ENCODE data around the gene RPS23.

RPS23 gene

GRCh38 chr5:82277987-82278710 is at the start of gene RPS23:
Gene RPS23, minus strand, starts transcription at chr5:82278354. Its CDS starts 31 bp downstream, at chr5:82278323.
- DNase-seq, result peak; percentile 76

DNA sequence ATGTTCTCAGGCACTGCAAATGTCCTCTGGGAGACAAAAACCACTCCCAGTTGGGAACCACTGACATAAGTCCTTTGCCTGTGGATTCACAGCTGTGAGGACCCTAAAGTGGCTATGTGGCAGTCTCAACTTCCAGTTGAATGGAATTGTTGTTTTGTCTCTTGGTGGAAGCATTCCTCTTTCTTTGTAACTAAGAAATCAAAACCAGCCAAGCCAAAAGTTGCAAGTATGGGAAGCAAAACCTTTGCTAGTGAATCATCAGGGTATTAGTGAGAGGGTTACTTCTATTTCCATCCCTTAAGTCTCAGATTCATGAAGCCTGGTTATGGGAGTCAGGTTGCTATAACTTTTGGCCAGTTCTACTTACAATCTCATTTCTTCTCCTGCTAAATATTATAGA is 49.8 kb upstream of the RPS23 start:
- DNase-seq, result no peak

- no peak for DNase-seq
Observed at GRCh38 chr5:82325996-82326395, 47.8 kb upstream of the RPS23 start.

DNA sequence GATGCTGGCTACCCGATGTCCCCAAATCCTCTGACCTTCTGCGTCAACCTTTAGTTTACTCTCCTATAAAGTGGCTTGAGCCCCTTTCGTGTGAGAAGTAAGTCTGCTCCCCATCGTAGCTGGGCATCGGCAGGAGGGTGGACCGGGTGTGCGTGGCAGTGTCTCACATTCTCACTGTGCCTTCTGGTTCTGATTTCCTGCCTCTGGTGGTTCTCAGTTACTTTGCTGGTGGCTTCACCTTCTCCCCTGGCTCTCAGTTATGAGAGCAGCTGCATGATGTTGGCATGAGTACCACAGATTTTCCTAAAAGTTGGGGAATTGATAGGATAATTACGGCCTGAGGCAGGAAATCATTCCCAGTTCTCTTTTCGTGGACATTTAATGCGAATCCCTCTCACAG is 47.0 kb upstream of the RPS23 start:
- DNase-seq, result no peak

- DNase-seq, result no peak
Observed at GRCh38 chr5:82320966-82321365, 42.8 kb upstream of the RPS23 start.

DNA sequence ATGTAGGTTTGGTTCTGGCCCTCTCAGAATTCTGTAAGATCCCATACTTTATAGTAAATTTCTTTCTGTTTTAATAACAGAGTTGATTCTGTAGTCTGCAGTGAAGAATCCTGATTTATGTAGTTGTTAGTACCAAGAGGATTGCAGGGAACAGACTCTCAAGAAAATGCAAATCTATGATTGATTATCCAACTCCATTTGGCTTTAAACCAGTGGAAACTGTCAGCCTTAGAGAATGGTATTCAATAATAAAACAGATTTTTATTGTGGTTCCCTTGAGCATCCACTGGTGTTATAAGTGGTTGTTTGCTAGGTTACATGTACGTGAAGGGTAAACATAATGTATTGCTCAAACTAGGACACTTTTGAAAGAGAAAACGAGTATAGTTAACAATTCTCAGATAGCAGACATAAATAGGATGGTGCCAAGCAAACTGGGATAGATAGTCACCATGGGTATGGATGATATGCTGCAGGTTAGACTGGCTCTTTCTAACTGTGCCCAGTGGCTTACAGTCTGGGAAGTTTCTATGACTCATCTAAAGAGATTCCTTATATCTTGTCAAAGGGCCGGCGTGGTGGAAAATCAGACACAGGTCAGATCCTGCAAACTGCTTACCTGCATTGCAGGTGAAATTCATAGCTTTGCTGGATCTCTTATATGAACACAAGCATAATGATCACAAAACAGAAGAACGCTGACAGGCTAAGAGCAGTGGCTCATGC is 41.7 kb upstream of the RPS23 start:
- DNase-seq, result no peak

- DNase-seq, result no peak
Observed at GRCh38 chr5:82319192-82319591, 41.0 kb upstream of the RPS23 start.

GRCh38 chr5:82314964-82315758 is 37.0 kb upstream of the RPS23 start:
- no peak for DNase-seq

DNA sequence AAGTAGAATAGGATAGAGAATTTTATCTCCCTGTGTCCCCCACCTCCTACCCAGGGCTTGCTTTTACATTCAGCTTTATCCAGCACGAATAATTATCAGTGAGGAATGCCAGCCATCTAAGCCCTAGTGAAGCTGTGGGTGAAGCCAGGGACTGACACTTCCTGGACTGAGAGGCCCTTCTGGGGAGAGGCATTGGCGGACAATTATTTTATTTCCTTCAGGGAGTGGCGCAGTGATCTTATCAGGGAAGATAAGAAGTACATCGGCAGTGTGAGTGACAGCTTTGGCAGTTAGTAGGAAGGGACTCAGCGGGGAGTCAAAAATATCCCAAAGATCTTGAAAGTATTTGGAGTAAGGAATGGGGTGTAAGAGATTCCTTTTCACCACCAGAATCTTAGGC is 34.9 kb upstream of the RPS23 start:
- no peak for DNase-seq

DNA sequence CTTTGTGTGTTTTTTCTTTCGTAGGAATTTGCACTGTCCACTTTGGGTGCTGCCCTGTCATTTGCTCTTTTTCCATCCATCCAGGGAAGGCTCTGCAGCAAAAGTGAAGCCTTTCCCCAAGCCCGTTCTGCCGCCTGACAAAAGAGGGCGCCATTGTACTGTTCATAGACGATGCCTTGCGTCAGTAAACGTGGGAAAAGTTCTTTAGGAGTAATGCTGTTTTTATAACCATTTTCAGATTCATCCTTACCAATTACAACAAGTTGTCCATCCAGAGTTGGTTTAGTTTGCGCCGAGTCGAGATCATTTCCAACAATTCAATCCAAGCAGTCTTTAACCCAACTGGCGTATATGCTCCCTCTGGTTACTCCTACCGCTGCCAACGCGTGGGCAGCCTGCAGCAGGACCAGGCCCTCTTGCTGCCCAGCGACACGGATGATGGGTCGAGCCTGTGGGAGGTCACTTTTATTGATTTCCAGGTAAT is 34.3 kb upstream of the RPS23 start:
- DNase-seq, result peak; percentile 0

- no peak for DNase-seq
Observed at GRCh38 chr5:82309091-82309531, 31.0 kb upstream of the RPS23 start.

GRCh38 chr5:82308416-82308815 is 30.3 kb upstream of the RPS23 start:
- no peak for DNase-seq

DNA sequence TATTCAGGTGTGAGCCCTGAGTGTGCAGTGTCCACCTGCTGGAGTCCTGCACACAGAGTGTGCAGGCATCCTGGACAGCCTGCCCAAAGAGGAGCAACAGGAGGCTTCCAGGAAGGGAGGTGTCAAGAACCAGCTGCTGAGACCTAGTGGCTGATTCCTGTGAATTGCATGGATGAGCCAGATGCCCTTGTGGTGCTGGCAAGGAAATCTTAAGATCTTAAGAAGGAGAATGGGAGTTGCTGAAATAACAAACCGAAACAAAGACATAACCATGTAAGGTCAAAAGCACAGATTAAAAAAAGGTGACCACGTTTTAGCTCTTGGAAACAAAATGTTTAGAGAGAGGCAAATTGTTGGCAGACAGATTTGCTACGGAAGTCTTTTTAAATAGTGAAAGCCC is 29.3 kb upstream of the RPS23 start:
- DNase-seq, result no peak

GRCh38 chr5:82306151-82306550 is 28.0 kb upstream of the RPS23 start:
- DNase-seq, result no peak

- no peak for DNase-seq
Observed at GRCh38 chr5:82301190-82301589, 23.0 kb upstream of the RPS23 start.

- DNase-seq, result no peak
Observed at GRCh38 chr5:82298668-82299067, 20.5 kb upstream of the RPS23 start.

DNA sequence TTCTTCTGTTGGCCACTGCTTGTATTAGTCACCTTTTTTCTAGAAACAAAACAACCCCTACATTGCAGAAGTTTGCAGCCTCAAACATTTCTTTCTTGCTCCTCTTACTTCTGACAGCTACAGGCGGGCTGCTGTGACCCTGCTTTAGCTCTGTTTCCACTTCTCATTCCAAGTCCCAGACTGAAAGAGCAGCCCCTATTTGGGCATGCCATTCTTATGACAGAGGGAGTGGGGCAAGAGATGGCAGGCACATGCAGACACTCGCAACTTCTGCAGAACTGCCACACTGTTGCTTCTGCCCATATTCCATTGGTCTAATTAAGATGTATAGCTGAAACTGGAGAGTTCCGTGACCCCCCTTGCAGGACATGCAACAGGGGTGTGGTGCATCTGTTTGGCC is 19.6 kb upstream of the RPS23 start:
- DNase-seq, result no peak

DNA sequence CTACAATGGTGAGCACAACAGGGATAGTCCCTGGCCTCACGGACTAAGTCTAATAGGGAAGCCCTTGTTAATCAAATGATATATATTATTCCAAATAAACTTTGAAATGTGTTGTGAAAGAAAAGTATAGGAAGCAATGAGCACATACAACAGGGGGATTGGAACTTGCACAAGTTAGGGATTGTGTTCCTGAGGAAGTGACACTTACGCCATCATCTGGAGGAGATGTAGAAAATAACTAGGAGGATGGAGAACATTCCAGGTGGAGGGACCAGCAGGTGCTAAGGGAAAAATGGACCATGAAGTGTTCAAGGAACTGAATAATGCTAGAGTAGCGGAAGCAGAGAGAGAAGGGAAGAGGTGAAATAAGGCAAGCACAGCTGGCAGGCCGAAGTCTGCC is 18.8 kb upstream of the RPS23 start:
- no peak for DNase-seq

- no peak for DNase-seq
Observed at GRCh38 chr5:82295959-82296531, 17.9 kb upstream of the RPS23 start.

GRCh38 chr5:82295144-82295543 is 17.0 kb upstream of the RPS23 start:
- no peak for DNase-seq

- no peak for DNase-seq
Observed at GRCh38 chr5:82291420-82291819, 13.3 kb upstream of the RPS23 start.

GRCh38 chr5:82290908-82291307 is 12.8 kb upstream of the RPS23 start:
- DNase-seq, result no peak

- DNase-seq, result no peak
Observed at GRCh38 chr5:82290005-82290404, 11.9 kb upstream of the RPS23 start.
